GM12874 (cell line): ENCODE results near the gene SSX2IP.

Experiments
- CTCF ChIP-seq: IDR thresholded peaks from 2 replicates; pipeline ENCODE4 v1.5.1; 2011; ENCODE audit warnings: low read depth, mild to moderate bottlenecking, control low read depth, low read length, moderate library complexity; ENCODE audit not compliant: insufficient read depth

SSX2IP gene

GRCh38 chr1:84598418-84598817 lies 91.8 kb downstream of the SSX2IP start:
- no peak for TF ChIP-seq CTCF

GRCh38 chr1:84597011-84597410 lies 93.2 kb downstream of the SSX2IP start:
- no peak for TF ChIP-seq CTCF
